ENCODE results near the gene DNAAF3. TPM values are rescaled to one million over a fixed set of nuclear protein-coding genes. Genes with fewer than 3 reads are reported as not detected.
"Not testable (repeated sequence)": the region's sequence is repeated elsewhere in the genome, so short reads cannot be mapped to it uniquely, and the experiment has no call there.

The DNAAF3 gene
- total RNA-seq, 4 donors from 2014 or later: 0.83 TPM; not detected in 3

- peaks cover 0 to 30% (median 0%) of the 10 kb centered on the region in 4 donors for H3K36me3 ChIP-seq
- H3K27ac ChIP-seq (replicated peaks in 1 of 4): no peak overlapping the region
- no peak for TF ChIP-seq POLR2A (IDR thresholded peaks at IDR 0.05; ENCODE audit: low read depth)
- TF ChIP-seq CTCF (IDR thresholded peaks at IDR 0.05): no peak
- no peak for TF ChIP-seq EP300 (IDR thresholded peaks at IDR 0.05)
- no peak for TF ChIP-seq POLR2AphosphoS5 (IDR thresholded peaks at IDR 0.05)
- 3% methylated on average over 40 of the region's 52 CpGs for WGBS
- peaks cover 15 to 32% (median 27%) of the 10 kb centered on the region in 4 donors for H3K4me1 ChIP-seq
- no peak overlapping the region for H3K4me3 ChIP-seq
- H3K9me3 ChIP-seq: no peaks in the 10 kb centered on the region
- no peak for DNase-seq (ENCODE audit: extremely low spot score)
- intact Hi-C loops (cut with DNase I): no loop called here
- H3K27me3 ChIP-seq: peaks cover 1 to 97% (median 52%) of the 10 kb centered on the region in 4 donors
Observed at GRCh38 chr19:55156202-55157063, 10.0 kb downstream of the DNAAF3 start.

GRCh38 chr19:55155784-55156183, 10.6 kb downstream of the DNAAF3 start:
- intact Hi-C loops (cut with DNase I); H3K4me3 ChIP-seq; H3K9me3 ChIP-seq; DNase-seq (ENCODE audit: extremely low spot score); H3K27ac ChIP-seq (replicated peaks in 1 of 4): not testable (repeated sequence)
- peaks cover 12 to 27% (median 22%) of the 10 kb centered on the region in 4 donors for H3K4me1 ChIP-seq
- H3K36me3 ChIP-seq: peaks cover 0 to 37% (median 0%) of the 10 kb centered on the region in 4 donors
- H3K27me3 ChIP-seq: peaks cover 0 to 97% (median 46%) of the 10 kb centered on the region in 4 donors
- 0% methylated on average over 2 of the region's 5 CpGs for WGBS

GRCh38 chr19:55153652-55154264, 12.7 kb downstream of the DNAAF3 start:
- DNase-seq (ENCODE audit: extremely low spot score): no peak
- WGBS: 90% methylated on average over 12 of the region's 12 CpGs
- peaks cover 0 to 97% (median 37%) of the 10 kb centered on the region in 4 donors for H3K27me3 ChIP-seq
- H3K36me3 ChIP-seq: peaks cover 0 to 38% (median 0%) of the 10 kb centered on the region in 4 donors
- intact Hi-C loops (cut with DNase I): no loop called here
- no peak for TF ChIP-seq EP300 (IDR thresholded peaks at IDR 0.05)
- TF ChIP-seq POLR2AphosphoS5 (IDR thresholded peaks at IDR 0.05): no peak
- TF ChIP-seq POLR2A (IDR thresholded peaks at IDR 0.05; ENCODE audit: low read depth): no peak
- TF ChIP-seq CTCF (IDR thresholded peaks at IDR 0.05): no peak
- peaks cover 0 to 15% (median 11%) of the 10 kb centered on the region in 4 donors for H3K4me1 ChIP-seq
- H3K4me3 ChIP-seq: no peak overlapping the region
- no peak overlapping the region for H3K27ac ChIP-seq (replicated peaks in 1 of 4)
- H3K9me3 ChIP-seq: no peaks in the 10 kb centered on the region

- Histone ChIP-seq H3K36me3 (peaks cover 0 to 38% (median 0%) of the 10 kb centered on the region in 4 donors), H3K4me1 (peaks cover 0 to 14% (median 11%) of the 10 kb centered on the region in 4 donors), H3K27me3 (peaks cover 0 to 97% (median 31%) of the 10 kb centered on the region in 4 donors), H3K9me3 (no peaks in the 10 kb centered on the region), H3K4me3 (no peak overlapping the region), H3K27ac (replicated peaks in 1 of 4) (no peak overlapping the region)
- TF ChIP-seq POLR2A (IDR thresholded peaks at IDR 0.05; ENCODE audit: low read depth) (no peak), EP300 (IDR thresholded peaks at IDR 0.05) (no peak), POLR2AphosphoS5 (IDR thresholded peaks at IDR 0.05) (no peak), CTCF (IDR thresholded peaks at IDR 0.05) (no peak)
- intact Hi-C loops (cut with DNase I): no loop called here
- no peak for DNase-seq (ENCODE audit: extremely low spot score)
Observed at GRCh38 chr19:55152017-55152416, 14.4 kb downstream of the DNAAF3 start.

Data from esophagus muscularis mucosa (tissue), 4 donors.